HG03378 (cell line): ENCODE data around the gene MRPS7.

Source experiments
- ATAC-seq: cut with Tn5 transposase; IDR thresholded peaks from one replicate; pipeline ENCODE4 v1.9.1; 2021; ENCODE audit warnings: mild to moderate bottlenecking, moderate library complexity; ENCODE audit not compliant: unreplicated experiment

MRPS7 gene

GRCh38 chr17:75307957-75308731 is 46.5 kb downstream of the MRPS7 start:
- no peak for ATAC-seq

GRCh38 chr17:75308732-75309629 is 47.3 kb downstream of the MRPS7 start:
- no peak for ATAC-seq

GRCh38 chr17:75313941-75314551 is 52.4 kb downstream of the MRPS7 start:
- ATAC-seq: peak; percentile 54

- ATAC-seq: no peak
Observed at GRCh38 chr17:75315541-75316243, 54.0 kb downstream of the MRPS7 start.
